ENCODE data around the gene ABCA1.
"Not testable (repeated sequence)": the region's sequence is repeated elsewhere in the genome, so short reads cannot be mapped to it uniquely, and the experiment has no call there.

Gene ABCA1

DNA sequence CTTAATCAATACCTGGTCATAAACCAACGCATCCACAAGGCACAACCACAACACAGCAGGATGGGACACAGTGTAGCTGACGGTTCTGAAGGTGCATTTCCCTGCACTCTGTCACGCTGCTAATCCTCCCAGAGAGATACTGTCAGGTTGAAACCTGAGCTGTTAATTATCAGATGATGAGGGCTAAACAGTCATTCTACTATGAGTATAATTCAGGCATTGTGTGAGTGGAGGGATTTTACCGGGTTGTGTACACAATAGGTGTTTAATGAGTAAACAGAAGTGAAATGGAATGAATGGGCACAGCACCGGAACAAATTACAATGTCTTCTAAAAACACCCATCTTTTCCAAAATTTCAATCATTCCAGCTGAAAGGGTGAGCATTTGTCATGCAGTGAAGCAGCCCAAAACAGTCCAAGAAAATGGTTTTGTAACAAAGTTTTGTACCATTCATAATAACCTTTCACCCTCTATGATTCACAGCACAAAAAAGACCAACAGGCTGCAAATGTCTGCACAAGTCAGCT is 71.5 kb downstream of the ABCA1 start:
- H3K79me2 ChIP-seq (ENCODE audit: low read length) = no peaks in the 10 kb centered on the region
- no peak overlapping the region for H3K9ac ChIP-seq (ENCODE audit: low read length)
- no peaks in the 10 kb centered on the region for H4K20me1 ChIP-seq (ENCODE audit: insufficient read depth, low read length)
- no peak overlapping the region for H3K4me3 ChIP-seq (ENCODE audit: low read length)
- H2AFZ ChIP-seq (ENCODE audit: low read depth, low read length) = no peak overlapping the region
- H3K36me3 ChIP-seq (replicated peaks; ENCODE audit: low read depth, low read length) = no peaks in the 10 kb centered on the region
- H3K4me2 ChIP-seq (ENCODE audit: low read length) = no peak overlapping the region
- H3K4me1 ChIP-seq (ENCODE audit: low read length) = peaks cover 15% of the 10 kb centered on the region
- no peak overlapping the region for H3K27ac ChIP-seq (ENCODE audit: low read length)
- no peaks in the 10 kb centered on the region for H3K9me3 ChIP-seq (ENCODE audit: insufficient read depth, low read length)
- TF ChIP-seq, protein P1, sequence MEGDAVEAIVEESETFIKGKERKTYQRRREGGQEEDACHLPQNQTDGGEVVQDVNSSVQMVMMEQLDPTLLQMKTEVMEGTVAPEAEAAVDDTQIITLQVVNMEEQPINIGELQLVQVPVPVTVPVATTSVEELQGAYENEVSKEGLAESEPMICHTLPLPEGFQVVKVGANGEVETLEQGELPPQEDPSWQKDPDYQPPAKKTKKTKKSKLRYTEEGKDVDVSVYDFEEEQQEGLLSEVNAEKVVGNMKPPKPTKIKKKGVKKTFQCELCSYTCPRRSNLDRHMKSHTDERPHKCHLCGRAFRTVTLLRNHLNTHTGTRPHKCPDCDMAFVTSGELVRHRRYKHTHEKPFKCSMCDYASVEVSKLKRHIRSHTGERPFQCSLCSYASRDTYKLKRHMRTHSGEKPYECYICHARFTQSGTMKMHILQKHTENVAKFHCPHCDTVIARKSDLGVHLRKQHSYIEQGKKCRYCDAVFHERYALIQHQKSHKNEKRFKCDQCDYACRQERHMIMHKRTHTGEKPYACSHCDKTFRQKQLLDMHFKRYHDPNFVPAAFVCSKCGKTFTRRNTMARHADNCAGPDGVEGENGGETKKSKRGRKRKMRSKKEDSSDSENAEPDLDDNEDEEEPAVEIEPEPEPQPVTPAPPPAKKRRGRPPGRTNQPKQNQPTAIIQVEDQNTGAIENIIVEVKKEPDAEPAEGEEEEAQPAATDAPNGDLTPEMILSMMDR (IDR thresholded peaks at IDR 0.05; ENCODE audit: low read depth, low read length) = no peak
- TF ChIP-seq EZH2phosphoT487 (IDR thresholded peaks at IDR 0.05; ENCODE audit: low read depth) = no peak
- 0 out of 2 replicates have a peak, but pooled peaks cover 3% of the 10 kb centered on the region for H3K27me3 ChIP-seq (ENCODE audit: low read depth, low read length)

- Histone ChIP-seq H3K79me2 (ENCODE audit: low read length) (no peaks in the 10 kb centered on the region), H4K20me1 (ENCODE audit: insufficient read depth, low read length) (no peaks in the 10 kb centered on the region), H3K27me3 (ENCODE audit: low read depth, low read length) (0 out of 2 replicates have a peak, but pooled peaks cover 3% of the 10 kb centered on the region), H3K9ac (ENCODE audit: low read length) (no peak overlapping the region), H3K36me3 (replicated peaks; ENCODE audit: low read depth, low read length) (no peaks in the 10 kb centered on the region), H2AFZ (ENCODE audit: low read depth, low read length) (no peak overlapping the region), H3K4me1 (ENCODE audit: low read length) (peaks cover 11% of the 10 kb centered on the region), H3K9me3 (ENCODE audit: insufficient read depth, low read length) (no peaks in the 10 kb centered on the region), H3K4me3 (ENCODE audit: low read length) (no peak overlapping the region), H3K4me2 (ENCODE audit: low read length) (no peak overlapping the region), H3K27ac (ENCODE audit: low read length) (no peak overlapping the region)
- no peak for TF ChIP-seq EZH2phosphoT487 (IDR thresholded peaks at IDR 0.05; ENCODE audit: low read depth)
- TF ChIP-seq, protein P1 (IDR thresholded peaks at IDR 0.05; ENCODE audit: low read depth, low read length) = no peak
These were observed 72.1 kb downstream of the ABCA1 start for GRCh38 chr9:104855807-104856206.

DNA sequence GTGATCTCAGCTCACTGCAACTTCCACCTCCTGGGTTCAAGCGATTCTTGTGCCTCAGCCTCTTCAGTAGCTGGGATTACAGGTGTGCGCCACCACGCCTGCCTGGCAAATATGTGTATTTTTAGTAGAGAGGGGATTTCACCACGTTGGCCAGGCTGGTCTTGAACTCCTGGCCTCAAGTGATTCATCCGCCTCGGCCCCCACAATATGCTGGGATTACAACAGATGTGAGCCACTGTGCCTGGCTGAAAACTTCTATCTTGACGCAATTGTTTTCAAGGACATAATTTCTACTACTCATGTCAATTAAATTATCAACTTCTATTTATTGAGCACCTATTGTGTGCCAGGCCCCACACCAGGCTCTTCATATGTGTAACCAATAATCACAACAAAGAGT is 72.7 kb downstream of the ABCA1 start:
- H3K27me3 ChIP-seq (ENCODE audit: low read depth, low read length); H3K36me3 ChIP-seq (replicated peaks; ENCODE audit: low read depth, low read length); H4K20me1 ChIP-seq (ENCODE audit: insufficient read depth, low read length); H3K9me3 ChIP-seq (ENCODE audit: insufficient read depth, low read length); H2AFZ ChIP-seq (ENCODE audit: low read depth, low read length); H3K27ac ChIP-seq (ENCODE audit: low read length); H3K4me2 ChIP-seq (ENCODE audit: low read length); H3K9ac ChIP-seq (ENCODE audit: low read length); H3K4me3 ChIP-seq (ENCODE audit: low read length); H3K79me2 ChIP-seq (ENCODE audit: low read length): not testable (repeated sequence)
- peaks cover 10% of the 10 kb centered on the region for H3K4me1 ChIP-seq (ENCODE audit: low read length)

DNA sequence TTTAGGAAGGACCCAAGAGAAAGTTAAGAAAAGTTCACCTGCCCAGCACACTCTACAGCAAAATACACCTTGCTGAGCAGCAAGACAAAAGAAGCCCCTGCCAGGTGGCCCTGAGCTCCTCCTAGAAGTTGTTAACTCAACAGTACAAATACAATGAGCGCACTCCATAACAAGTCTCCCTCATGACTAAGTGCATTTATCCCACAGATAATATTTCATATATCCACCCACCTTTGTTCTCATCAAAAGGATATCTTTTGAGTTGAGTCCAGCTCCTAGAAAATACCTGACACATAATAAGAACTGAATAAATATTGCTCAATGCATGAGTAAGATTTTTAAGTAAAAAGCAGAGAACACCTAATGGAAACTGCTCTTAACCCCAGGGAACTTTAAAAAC is 73.3 kb downstream of the ABCA1 start:
- no peak overlapping the region for H3K27ac ChIP-seq (ENCODE audit: low read length)
- peaks cover 6% of the 10 kb centered on the region; the same call in 1 of the 2 replicates for H3K4me1 ChIP-seq (ENCODE audit: low read length)

More for the DNA sequence above, 73.3 kb downstream of the ABCA1 start:
- Histone ChIP-seq H3K79me2 (ENCODE audit: low read length) (no peaks in the 10 kb centered on the region), H3K4me2 (ENCODE audit: low read length) (no peak overlapping the region), H3K27me3 (ENCODE audit: low read depth, low read length) (0 out of 2 replicates have a peak, but pooled peaks cover 3% of the 10 kb centered on the region), H3K9ac (ENCODE audit: low read length) (no peak overlapping the region), H3K9me3 (ENCODE audit: insufficient read depth, low read length) (no peaks in the 10 kb centered on the region), H3K4me3 (ENCODE audit: low read length) (no peak overlapping the region), H3K36me3 (replicated peaks; ENCODE audit: low read depth, low read length) (no peaks in the 10 kb centered on the region), H4K20me1 (ENCODE audit: insufficient read depth, low read length) (no peaks in the 10 kb centered on the region), H2AFZ (ENCODE audit: low read depth, low read length) (no peak overlapping the region)
- TF ChIP-seq, protein P1 (IDR thresholded peaks at IDR 0.05; ENCODE audit: low read depth, low read length) = no peak
- TF ChIP-seq EZH2phosphoT487 (IDR thresholded peaks at IDR 0.05; ENCODE audit: low read depth) = no peak

Measured in OCI-LY3 (cell line).